Activated CD8-positive, alpha-beta memory T cell treated with anti-CD3 and anti-CD28 coated beads for 48 hours (primary cell): Measurements from ENCODE around the gene OGDH.
"Not testable (repeated sequence)": the region's sequence is repeated elsewhere in the genome, so short reads cannot be mapped to it uniquely, and the experiment has no call there.

Source experiments
- DNase-seq, 3 experiments: peaks; one replicate each; pipeline ENCODE4 v3.0.0-alpha.2; 2020; ENCODE audit warnings: low read depth in 2 of 3, low spot score in 2 of 3

OGDH gene

DNA sequence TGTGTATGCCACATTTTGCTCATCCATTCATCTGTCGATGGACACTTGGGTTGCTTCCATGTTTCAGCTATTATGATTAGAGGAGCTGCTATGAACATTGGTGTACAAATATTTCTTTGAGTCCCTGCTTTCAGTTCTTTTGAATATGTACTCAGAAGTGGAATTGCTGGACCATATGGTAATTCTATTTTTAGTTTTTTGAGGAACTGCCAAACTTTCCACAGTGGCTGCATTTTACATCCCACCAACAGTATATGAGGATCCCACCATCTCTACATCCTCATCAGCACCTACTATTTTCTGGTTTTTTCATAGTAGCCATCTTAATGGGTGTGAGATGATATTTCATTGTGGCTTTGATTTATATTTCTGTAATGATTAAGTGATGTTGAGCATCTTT is 97.5 kb downstream of the OGDH start:
- no peak for DNase-seq

DNA sequence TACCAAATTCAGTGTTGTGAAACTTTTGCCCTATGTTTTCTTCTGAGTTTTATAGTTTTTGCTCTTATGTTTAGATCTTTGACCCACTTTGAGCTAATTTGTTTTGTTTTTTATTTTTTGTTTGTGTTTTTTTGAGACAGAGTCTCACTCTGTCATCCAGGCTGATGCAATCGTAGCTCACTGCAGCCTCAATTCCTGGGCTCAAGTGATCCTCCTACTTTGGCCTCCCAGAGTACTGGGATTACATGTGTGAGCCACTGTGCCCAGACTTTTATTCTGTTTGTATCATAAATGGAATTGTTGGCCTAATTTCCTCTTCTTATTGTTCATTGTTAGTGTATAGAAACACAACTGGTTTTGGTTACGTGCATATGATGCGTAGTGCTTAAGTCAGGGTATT is 99.0 kb downstream of the OGDH start:
- no peak for DNase-seq

DNA sequence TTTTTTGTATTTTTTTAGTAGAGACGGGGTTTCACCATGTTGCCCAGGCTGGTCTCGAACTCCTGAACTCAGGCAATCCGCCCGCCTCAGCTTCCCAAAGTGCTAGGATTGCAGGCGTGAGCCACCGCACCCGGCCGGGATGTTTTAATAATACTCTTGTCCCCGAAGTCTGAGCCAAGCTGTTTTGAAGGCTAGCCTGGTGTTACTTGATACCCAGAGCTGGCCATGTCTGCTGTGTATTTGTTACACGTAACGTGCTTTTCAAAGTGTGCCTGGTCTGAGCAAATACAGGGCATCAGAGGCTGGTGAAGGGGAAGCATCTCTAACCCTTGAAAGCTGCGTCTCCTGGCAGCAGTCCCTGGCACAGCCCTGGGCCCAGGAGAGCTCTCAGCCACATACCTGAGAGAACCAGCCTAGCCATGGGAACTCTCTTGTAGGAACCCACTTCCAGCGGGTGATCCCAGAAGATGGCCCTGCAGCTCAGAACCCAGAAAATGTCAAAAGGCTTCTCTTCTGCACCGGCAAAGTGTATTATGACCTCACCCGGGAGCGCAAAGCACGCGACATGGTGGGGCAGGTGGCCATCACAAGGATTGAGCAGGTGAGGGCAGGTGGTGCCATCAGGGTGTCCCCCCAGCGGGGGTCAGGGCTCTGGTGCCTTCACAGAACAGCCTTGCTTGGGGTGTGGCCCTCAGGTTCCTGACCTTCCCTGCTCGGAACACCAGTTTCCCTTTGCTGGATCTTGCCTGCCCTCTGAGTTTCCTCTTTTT is 100.5 kb downstream of the OGDH start:
- DNase-seq = no peak

DNA sequence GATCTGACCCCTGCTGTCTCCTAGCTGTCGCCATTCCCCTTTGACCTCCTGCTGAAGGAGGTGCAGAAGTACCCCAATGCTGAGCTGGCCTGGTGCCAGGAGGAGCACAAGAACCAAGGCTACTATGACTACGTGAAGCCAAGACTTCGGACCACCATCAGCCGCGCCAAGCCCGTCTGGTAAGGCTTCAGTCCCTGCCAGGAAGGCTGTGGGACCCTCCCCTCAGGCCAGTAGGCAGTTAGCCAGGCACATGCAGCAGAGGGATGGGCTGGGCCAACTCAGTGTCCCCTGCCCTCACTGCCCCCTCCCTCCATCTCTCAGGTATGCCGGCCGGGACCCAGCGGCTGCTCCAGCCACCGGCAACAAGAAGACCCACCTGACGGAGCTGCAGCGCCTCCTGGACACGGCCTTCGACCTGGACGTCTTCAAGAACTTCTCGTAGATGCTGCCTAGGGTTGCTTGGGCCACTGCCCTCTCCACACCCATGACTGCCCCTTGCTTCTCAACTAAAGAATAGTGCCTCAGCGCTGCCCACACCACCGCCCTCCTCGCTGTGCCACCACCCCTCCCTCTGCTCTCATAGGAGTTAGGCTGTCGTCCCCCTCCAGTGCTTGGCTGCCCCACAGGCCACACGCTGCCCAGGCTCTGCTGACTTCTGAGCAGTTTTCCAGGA is 101.3 kb downstream of the OGDH start:
- no peak for DNase-seq

DNA sequence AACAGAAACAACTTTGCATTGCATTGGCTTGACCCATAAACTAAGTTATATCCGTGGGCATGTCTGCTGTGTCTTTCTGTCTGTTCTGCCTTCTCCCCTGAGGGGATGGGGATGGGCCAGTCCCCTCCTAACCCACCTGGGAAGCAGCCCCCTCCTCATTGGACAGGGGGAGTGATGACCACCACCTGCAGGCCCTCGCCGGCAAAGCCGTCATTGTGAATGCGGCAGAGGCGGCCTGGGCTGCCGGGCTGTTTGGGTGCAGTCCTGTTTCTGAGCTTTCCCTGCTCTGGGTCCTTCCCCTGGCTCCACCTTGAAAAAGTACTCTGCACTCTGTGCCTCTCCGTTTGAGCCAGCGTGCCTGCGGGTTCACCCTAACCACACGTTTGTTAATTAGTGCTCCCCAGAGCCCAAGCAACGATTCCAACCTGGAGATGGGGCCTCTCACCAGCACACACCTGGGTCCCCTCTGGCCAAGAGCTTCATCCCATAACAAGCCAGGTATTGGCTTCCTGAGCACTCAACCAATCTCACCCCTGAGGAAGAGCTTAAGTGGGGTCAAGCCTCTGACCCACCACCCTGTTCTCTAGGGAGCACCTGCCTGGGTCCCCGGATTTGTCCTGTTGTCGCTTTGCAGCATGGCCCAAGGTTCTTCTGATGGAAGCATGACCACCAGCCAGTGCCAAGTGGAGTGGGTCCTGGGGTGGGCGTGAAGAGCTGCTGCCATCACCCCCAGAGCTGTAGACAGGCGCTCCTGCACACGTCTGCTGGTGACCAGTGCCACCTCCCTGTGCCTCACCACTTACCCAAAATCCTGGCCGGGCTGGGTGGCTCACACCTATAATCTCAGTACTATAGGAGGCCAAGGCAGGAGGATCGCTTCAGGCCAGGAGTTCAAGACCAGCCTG is 102.8 kb downstream of the OGDH start:
- DNase-seq = no peak

DNA sequence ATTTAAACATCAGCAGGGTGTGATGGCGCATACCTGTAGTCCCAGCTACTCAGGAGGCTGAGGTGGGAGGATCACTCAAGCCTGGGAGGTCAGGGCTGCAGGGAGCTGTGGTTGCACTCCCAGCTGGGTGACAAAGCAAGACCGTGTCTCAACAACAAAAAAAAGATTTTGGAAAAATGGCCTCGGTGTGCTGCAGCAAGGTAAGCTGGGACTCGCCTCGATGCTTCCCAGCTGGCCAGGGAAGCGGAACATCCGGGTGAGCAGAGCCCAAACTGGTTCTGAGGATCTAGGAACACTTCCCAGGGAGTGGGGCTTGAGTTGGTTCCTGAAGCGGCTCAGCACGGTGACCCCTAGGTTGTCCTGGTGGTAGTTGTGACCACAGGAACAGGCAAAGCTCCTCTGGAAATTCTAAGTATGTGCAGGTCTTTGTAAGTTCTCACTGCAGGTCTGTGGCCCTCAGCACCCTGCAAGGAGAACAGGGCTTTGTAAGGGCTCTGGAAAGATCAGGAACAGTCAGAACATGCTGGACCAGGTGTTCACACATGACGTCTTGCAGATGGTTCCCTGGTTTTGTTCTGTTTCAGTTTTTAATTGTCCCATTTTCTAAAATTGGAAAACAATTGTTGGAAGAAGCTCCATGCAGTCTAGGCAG is 103.6 kb downstream of the OGDH start:
- DNase-seq = no peak

DNA sequence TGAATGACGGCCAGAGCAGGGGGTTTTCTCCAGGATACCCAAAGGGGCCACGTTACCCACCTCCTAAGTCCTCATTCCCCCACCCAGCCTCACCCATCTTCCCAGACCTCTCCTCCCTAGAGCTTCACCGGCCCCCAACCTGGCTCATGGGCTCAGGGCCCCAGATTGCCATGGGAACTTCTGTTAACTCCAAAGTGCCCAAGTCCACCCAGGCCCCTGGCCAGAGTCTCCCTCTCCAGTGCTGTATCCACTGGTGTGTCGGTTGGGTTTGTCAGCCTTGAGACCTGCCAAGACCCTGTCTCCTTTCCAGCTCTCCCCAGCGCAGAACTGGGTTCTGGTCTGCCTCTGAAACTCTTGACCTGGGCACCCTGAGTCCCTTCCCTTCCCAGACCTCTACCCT is 105.1 kb downstream of the OGDH start:
- DNase-seq = no peak

DNA sequence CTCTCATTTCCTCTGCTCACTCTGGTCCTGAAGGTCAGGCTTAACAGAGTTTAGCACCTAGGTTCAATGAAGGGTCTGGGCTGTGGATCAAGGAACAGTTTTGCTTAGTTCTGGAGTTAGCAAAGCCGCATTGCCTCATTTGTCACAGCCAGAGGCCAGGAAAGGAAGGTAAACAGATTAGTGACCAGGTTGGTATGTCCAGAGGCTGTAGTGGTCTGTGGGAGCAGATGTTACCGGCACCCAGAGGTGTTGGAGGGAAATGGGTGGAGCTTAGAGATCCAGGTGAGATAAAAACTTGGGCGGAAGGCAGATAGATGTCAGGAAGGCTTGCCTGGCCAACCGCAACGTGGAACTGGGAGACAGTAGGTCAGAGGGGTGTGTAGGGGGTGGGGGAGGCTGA is 105.6 kb downstream of the OGDH start:
- no peak for DNase-seq

DNA sequence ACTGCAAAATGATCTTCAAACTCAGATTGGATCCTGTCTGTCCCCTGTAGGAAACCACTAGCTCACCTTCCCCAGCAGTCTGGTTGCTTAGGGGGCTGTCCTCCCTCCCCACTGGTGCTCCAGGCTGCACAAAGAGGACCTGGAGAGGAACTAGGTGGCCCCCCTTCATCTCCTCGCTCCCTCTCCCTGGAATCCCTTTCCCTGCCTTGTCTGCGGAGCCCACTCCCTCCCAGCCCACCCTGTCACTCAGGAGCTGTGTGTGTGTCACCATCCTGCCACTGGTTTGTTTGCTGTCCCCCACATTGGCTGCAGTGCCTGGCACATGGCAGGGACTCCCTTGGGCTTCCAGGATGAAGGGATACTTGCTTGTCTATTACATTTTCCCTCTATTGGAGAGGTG is 106.7 kb downstream of the OGDH start:
- no peak for DNase-seq

DNA sequence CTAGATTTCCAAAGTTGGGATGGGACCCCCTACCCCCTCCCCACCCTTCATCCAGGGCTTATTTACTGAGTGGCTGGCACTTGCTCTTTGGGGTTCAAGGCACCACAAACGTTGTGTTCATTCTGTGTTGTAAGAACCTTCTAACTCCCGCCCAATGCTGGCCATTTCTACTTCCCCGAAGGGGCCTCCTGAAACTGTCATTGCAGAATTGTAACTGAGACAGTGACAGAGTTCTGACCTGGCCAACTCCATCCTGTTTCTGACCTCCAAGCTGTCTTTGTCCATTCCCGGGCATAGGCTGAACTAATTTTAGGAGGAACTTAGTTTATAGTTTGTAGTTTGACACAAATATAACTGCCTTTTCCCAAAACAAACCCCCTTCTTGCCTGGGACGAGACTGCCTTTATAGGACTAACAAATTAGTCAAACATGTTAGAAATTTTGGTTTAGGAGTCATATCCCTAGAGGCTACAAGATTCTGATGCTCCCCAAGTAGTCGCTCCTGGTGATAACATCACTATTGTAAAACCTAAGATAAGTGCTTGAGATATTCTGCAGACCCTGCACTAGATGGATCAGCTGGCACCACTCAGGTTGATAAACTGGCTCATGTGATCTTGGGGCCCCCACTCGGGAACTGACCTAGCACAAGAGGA is 107.4 kb downstream of the OGDH start:
- no peak for DNase-seq

DNA sequence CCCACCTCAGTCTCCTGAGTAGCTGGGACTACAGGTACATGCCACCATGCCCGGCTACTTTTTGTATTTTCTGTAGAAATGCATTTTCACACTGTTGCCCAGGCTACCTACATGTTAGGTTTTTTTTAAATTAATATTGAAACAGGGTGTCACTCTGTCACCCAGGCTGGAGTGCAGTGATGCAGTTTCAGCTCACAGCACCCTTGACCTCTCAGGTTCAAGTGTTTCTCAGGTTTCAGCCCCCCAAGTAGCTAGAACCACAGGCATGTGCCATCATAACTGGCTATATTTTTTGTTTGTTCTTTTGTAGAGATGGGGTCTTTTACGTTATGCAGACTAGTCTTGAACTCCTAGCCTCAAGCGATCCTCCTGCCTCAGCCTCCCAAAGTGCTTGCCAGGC is 109.8 kb downstream of the OGDH start:
- DNase-seq = no peak

DNA sequence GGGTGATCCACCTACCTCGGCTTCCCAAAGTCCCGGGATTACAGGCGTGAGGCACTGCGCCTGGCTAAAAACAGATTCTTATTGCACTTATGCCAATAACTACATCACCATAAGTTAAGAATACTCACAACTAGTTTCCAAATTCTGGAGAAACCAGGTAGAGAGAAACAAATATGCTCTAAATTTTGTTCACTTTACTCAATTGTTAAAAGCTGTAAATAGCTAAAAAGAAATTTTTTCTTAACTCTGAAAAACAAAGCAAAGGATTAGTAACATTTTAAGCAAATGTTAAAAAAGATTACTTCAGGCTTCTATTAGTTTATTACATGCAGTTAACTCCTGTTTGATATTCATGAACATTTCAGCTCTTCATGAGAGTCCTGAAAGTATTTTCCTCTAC is 113.9 kb downstream of the OGDH start:
- no peak for DNase-seq

DNA sequence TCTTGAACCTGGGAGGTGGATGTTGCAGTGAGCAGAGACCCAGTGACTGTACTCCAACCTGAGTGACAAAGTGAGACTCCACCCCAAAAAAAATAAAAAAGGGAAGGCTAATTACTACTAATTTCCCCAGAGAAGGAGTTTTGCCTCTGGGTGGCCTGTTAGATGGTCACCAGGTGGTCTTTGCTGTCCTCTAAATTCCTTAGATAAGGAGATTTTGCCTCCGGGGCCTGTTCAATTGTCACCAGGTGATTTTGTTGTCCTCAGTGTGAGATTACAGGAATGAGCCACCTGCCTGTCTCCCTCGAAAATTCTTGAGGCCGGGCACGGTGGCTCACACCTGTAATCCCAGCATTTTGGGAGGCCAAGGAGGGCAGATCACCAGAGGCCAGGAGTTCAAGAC is 117.8 kb downstream of the OGDH start:
- DNase-seq = no peak

DNA sequence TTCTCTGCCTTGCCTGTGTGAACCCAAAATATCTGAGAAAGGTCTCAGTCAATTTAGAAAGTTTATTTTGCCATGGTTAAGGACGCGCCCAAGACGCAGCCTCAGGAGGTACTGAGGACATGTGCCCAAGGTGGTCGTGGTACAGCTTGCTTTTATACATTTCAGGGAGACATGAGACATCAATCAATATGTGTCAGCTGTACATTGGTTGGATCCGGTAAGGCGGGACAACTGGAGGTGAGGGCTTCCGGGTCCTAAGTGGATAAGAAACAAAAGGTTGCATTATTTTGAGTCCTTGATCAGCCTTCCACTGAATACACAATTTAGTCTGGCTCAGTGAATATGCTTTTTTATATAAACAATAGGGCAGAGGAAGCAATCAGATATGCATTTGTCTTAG is 119.8 kb downstream of the OGDH start:
- DNase-seq = not testable (repeated sequence)

DNA sequence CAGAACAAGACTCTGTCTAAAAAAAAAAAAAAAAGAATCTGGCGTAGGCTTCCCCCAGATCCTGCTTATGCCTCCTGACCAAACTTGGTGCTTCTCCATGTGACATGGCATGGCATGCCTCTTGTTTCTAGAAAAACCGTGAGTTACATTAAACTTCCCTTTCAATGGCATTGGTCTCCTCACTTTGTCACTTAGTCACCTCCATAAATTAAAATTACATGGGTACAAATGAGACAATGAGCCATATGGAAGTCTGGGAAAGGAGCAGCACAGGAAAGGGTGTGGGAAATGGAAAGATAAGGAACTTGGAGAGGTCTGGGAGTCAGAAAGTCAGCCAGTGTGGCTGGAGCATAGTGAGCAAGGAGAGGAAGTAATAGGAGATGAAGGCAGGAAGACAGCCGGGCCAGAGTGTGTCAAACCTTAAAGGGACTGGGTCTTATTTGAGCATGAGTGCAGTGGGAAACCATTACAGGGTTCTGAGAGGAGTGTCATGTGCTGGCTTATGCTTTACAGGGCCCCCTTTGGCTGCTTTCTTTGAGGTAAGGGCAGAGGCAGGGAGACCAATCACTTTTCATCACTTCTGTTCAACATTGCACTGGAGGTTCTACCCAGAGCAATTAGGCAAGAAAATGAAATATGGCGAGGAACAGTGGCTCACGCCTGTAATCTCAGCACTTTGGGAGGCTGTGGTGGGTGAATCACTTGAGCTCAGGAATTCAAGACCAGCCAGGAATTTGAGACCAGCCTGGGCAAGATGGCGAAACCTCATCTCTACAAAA is 120.9 kb downstream of the OGDH start:
- no peak for DNase-seq

DNA sequence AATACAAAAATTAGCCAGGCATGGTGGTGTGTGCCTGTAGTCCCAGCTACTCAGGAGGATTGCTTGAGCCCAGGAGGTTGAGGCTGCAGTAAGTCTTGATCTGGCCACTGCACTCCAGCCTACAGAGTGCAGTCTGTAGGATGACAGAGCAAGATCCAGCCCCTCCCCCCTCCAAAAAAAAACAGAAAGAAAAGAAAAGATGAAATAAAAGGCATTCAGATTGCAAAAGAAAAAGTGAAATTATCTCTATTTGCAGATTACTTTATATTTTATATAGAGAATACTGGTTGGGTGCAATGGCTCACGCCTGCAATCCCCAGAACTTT is 121.5 kb downstream of the OGDH start:
- DNase-seq = no peak

DNA sequence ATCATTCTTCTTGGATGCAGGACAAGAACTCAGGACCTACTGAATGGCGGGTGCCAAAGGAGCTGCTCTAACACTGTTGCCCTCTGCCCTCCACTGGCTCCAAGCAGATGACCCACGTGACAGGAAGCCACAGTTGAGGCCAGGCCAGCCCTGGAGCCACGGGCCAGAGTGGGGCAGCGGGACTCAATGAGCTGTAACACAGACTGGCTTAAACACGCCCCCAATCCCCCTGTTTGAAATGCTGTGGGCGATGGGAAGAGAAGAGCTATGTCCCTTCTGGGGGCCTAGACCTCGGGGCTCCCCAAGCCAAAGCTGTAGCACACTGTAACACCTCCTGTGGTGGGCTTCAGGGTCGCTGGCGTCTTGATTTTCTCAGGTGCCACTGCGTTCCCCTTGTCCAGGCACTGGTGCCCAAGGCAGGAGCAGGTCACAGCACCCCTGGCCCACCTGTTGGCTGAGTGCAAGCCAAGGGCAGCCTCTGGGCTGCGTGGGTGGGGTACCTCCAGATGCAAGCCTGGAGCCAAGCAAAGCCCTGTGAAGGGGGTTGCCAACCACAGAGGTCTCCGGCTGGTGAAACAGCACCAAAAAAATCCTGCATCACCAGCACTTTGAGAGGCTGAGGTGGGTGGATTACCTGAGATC is 123.6 kb downstream of the OGDH start:
- no peak for DNase-seq

DNA sequence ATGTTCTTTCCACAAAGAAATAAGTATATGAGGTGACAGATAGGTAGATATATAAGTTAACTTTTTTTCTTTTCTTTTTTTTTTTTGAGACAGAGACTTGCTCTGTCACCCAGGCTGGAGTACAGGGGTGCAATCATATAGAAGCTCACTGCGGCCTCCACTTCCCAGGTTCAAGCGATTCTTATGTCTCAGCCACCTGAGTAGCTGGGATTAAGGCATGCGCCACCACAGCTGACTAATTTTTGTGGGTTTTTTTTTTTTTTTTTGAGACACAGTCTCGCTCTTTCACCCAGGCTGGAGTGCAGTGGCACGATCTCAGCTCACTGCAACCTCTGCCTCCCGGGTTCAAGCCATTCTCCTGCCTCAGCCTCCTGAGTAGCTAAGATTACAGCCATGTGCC is 126.5 kb downstream of the OGDH start:
- not testable (repeated sequence) for DNase-seq

DNA sequence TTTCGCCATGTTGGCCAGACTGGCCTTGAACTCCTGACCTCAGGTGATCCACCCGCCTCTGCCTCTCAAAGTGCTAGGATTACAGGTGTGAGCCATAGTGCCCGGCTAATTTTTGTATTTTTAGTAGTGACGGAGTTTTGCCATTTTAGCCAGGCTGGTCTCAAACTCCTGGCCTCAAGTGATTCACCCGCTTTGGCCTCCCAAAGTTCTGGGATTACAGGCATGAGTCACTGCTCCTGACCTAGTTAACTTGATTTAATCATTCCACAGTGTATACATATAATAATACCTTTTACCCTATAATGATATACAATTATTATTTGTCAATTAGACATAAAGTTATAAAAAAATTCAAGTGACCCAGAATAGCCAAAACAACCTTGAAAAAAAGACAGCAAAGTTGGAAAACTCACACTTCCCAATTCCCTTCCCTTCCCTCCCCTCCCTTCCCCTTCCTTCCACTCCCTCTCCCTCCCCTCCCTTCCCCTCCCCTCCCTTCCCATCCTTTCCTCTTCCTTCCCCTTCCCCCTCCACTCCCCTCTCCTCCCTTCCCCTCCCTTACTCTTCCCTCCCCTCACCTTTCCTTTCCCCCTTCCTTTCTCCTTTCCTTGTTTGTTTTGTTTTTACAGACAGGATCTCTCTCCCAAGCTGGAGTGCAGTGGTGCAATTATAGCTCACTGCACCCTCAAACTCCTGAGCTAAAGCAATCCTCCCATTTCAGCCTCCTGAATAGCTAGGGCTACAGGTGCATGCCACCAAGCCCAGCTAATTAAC is 127.5 kb downstream of the OGDH start:
- DNase-seq = no peak
